COLO829 (cell line): ENCODE results near the gene HTR3D.
A peak's percentile ranks its signal among the peaks of the same experiment; 100 is the strongest.
"Not testable (repeated sequence)": the region's sequence is repeated elsewhere in the genome, so short reads cannot be mapped to it uniquely, and the experiment has no call there.

Experiments
- DNase-seq: peaks from one replicate; pipeline ENCODE4 v3.0.0; 2012; ENCODE audit warnings: low spot score

The HTR3D gene

DNA sequence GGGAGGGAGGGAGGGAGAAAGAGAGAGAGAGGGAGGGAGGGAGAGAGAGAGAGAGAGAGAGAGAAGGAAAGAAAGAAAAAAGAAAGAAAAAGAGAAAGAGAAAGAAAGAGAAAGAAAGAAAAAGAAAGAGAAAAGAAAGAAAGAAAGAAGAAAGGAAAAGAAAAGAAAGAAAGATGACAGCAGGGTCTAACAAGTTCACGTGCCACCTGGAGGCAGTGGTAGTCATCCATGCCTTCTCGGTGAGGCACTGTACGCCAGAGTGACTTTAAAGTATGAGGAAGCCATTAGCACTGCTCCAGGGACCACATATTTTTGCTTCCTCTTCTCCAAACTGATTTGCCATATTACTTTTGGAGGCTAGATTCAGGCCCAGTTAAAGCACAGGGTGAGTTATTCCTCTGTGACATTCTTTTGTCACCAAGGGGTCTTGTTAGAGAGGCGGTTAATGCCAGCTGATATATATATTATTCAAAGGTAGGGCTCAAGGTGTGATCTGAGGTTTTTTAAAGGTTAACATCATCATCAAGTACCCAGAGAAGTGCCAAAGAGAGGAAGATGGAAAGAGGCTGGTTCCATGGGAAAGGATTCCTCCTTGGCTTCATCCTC is at the start of gene HTR3D:
Gene HTR3D, plus strand, starts transcription at position 556 of the 606 bp plus-strand sequence. Its CDS starts 0 bp downstream, at position 556.
- DNase-seq: no peak

- DNase-seq: no peak
Observed at GRCh38 chr3:183981990-183982644, 49.4 kb upstream of the HTR3D start.

GRCh38 chr3:183984127-183984740 is 47.3 kb upstream of the HTR3D start:
- no peak for DNase-seq

DNA sequence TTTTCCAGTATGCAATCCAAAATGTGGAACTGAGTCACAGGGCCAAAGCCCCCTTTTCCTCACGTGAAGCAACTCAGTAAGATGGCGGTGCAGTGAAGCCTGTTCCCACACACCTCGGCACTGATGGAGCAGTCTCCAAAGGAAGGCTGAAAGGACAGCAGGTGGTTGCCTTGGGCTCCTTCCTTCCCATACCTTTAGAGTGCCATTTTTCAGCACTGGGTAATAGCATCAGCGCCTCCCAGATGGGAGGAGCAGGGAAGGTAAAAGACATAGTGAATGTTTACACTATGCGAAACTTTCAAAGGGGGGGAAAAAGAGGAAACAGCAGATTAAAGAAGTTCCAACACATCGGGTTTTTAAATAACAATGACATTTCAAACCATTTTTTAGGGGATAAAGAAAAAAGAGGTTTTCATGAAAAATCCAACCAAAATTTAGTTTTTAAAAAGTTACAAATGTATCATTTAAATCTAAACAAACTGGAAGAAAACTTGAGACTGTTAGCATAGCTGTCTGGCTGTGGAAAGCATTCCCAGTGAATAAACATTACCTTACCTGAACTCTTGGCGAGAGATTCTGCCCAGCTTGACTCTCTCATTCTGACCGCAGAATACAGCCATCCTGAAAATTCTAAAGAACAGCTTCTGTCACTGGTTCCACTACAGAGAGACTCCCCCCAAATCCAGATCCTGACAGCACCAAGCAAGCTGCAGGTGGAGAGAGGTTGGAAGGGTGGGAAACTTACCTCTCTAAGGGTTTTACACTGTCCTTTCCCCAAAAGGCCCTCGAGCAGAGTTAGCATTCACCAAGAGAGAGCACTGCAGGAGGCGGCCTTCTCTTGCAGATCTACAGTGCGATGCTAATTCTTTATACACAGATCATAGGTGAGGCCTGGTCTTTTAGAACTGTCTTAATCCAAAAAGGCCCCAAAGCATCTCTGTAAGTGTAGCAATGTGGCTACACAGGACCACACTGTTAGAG is 46.5 kb upstream of the HTR3D start:
- no peak for DNase-seq

GRCh38 chr3:183987000-183987600 is 44.4 kb upstream of the HTR3D start:
- no peak for DNase-seq

- DNase-seq: no peak
Observed at GRCh38 chr3:183988216-183988790, 43.2 kb upstream of the HTR3D start.

DNA sequence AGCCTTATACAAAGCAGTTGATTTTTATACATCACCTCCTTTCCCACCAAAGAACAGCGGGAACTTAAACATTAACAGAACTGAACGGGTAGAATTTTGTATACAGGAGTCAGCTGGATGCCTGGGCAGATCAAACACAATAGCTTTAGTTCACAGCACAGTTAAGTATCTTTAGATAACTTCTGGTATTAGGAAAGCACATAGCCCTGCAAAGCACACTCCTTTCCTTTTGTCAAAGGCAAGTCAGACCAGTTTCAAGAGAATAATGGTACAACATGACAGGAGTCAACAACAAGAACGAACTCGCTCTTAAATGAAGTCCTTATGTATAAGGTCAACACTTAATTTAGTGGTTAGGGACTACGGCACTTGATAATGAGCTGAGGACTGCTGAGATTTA is 40.1 kb upstream of the HTR3D start:
- DNase-seq: no peak

DNA sequence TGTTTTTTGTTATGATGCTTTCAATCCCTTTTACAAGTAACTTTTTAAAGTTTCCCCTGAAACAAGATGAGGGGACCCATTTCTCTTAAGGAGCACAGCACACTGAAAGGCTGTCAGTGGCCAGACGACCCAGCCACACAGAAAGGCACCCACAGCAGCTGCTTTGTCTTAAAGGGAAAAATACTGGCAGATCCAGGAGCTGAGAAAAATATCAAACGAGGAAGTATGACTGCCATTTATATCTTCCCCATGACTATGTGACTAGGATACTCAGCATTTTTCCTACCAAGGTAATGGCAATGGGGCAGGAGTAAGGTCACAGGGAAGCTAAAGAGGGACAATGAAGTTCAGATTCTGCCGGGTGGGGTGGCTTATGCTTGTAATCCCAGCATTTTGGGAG is 29.8 kb upstream of the HTR3D start:
- no peak for DNase-seq

- DNase-seq: no peak
Observed at GRCh38 chr3:184002469-184002868, 29.1 kb upstream of the HTR3D start.

GRCh38 chr3:184003187-184003967 is 28.2 kb upstream of the HTR3D start:
- DNase-seq: no peak

- no peak for DNase-seq
Observed at GRCh38 chr3:184004476-184004875, 27.1 kb upstream of the HTR3D start.

DNA sequence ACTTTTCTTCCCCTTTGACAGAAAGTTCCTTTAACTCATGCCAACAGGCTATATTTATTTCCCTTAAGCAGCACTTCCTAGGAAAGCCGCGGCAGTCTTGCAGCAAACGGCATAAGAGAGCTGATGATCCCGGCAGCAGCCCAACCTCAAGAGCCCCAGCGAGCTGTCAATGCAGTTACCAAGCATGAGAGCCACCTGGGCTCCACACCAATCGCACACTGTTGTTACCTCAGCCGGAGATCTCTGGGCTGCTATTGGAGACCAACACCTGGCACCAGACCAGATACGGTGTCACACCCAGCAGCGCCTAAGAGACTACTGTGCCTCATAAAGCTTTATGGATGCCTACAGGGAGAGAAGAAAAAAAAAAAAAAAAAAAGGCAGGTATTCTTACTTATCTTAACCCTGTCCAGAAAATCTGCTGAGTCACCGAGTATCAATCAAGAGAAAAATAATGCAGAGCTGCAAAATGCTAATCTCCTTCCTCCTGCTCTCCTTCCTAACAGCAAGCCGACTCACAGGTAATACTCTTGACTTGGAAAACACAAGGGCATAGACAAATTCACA is 25.5 kb upstream of the HTR3D start:
- peak; percentile 38 for DNase-seq

DNA sequence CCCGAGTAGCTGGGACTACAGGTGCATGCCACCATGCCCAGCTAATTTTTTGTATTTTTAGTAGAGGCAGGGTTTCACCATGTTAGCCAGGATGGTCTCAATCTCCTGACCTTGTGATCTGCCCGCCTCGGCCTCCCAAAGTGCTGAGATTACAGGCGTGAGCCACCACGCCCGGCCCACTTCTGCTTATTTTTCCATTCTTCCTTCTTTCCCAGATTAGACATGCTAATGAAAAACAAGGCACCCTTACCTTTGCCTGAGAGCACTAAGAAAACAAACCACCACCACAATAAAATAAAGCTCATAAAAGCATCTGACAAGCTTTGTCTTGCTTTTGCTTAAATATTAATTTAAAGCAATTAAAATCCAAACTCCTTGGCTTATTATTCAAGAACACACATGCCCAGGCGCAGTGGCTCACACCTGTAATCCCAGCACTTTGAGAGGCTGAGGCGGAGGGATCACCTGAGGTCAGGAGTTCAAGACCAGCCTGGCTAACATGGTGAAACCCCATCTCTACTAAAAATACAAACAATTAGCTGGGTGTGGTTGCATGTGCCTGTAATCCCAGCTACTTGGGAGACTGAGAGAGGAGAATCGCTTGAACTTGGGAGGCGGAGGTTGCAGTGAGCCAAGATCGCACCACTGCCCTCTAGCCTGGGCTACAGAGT is 24.3 kb upstream of the HTR3D start:
- not testable (repeated sequence) for DNase-seq

GRCh38 chr3:184008161-184008560 is 23.4 kb upstream of the HTR3D start:
- DNase-seq: no peak

DNA sequence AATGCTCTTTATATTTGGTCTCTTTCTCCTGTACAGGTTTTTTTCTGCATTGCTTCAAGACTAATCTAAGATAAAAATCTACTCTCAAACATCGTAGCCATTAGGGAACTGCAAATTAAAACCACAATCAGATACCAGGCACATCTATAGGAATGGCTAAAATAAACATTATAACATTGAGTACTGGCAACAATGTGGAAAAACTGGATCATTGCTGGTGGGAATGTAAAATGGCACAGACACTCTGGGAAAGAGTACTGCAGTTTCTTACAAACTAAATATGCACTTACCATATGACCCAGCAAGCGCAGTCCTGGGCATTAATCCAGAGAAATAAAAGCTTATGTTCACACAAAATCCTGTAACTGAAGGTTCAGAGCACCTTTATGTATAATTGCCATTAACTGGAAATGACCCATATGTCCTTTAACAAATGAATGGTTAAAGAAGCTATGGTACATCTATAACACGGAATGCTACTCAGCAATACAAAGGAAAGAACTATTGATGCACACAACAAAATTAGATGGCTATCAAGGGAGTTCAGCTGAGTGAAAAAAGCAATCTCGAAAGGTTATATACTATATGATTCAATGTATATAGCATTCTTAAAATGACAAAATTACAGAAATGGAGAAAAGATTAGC is 20.2 kb upstream of the HTR3D start:
- no peak for DNase-seq

- DNase-seq: no peak
Observed at GRCh38 chr3:184011937-184012889, 19.3 kb upstream of the HTR3D start.

DNA sequence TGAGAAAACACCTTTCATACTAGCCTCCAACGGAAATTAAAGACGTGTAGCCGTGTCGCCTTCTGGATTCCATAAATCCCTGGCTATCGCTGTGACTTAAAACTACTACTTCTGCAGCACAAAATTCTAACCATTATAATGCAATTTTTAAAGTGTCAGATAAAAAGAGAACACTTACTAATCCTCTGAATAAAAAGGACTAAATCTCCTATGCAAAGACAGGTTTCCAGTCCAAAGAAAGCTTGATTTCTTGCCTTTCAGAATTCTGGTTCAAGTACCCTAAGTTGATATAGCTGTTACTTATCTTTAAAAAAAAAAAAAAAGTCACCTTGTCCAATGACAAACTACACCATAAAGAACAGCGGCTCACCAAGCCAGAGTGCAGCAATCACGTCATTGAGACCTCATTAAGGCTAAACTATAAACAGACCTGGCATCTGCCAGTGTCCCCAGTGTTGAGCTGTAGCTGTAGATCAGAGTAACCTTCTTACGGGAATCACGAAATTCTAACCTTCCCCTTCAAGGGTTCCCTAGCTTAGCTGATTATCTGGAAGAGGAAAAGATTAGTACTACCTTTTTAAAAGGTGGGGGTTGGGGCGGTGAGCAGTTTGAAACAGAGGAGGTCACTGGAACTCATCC is 16.0 kb upstream of the HTR3D start:
- no peak for DNase-seq

- DNase-seq: no peak
Observed at GRCh38 chr3:184016169-184016570, 15.4 kb upstream of the HTR3D start.
